ENCODE results near the gene DMGDH. TPM values are rescaled to one million over a fixed set of nuclear protein-coding genes. Genes with fewer than 3 reads are reported as not detected.

The DMGDH gene
- total RNA-seq, 2 donors from 2014 or later = 0.30 to 1.4 TPM

- TF ChIP-seq CTCF (IDR thresholded peaks at IDR 0.05) = no peak
- no peak overlapping the region for H3K4me3 ChIP-seq
- H3K9me3 ChIP-seq = no peaks in the 10 kb centered on the region
- no peak for DNase-seq
- no peak overlapping the region for H3K9ac ChIP-seq (ENCODE audit: low read depth in 2 of 2, low read length in 2 of 2)
- intact Hi-C loops (cut with DNase I) = no loop called here
- H3K27ac ChIP-seq = no peak overlapping the region
- no peaks in the 10 kb centered on the region for H3K4me1 ChIP-seq
- no peaks in the 10 kb centered on the region for H3K27me3 ChIP-seq
- H3K36me3 ChIP-seq = no peaks in the 10 kb centered on the region
These were observed 64.3 kb downstream of the DMGDH start for GRCh38 chr5:79005151-79005550.

GRCh38 chr5:79002374-79002773 lies 67.1 kb downstream of the DMGDH start:
- intact Hi-C loops (cut with DNase I) = no loop called here
- no peaks in the 10 kb centered on the region for H3K27me3 ChIP-seq

GRCh38 chr5:79001471-79001870 lies 68.0 kb downstream of the DMGDH start:
- Histone ChIP-seq H3K9ac (ENCODE audit: low read depth in 2 of 2, low read length in 2 of 2) (no peak overlapping the region), H3K4me3 (no peak overlapping the region), H3K4me1 (no peaks in the 10 kb centered on the region), H3K27ac (no peak overlapping the region), H3K36me3 (no peaks in the 10 kb centered on the region), H3K9me3 (no peaks in the 10 kb centered on the region), H3K27me3 (no peaks in the 10 kb centered on the region)
- DNase-seq = no peak
- TF ChIP-seq CTCF (IDR thresholded peaks at IDR 0.05) = no peak
- intact Hi-C loops (cut with DNase I) = no loop called here

More at GRCh38 chr5:79002374-79002773, 67.1 kb downstream of the DMGDH start:
- H3K4me1 ChIP-seq = no peaks in the 10 kb centered on the region
- no peaks in the 10 kb centered on the region for H3K9me3 ChIP-seq
- no peak for TF ChIP-seq CTCF (IDR thresholded peaks at IDR 0.05)
- DNase-seq = no peak
- H3K4me3 ChIP-seq = no peak overlapping the region
- H3K9ac ChIP-seq (ENCODE audit: low read depth in 2 of 2, low read length in 2 of 2) = no peak overlapping the region
- H3K27ac ChIP-seq = no peak overlapping the region
- H3K36me3 ChIP-seq = no peaks in the 10 kb centered on the region

GRCh38 chr5:78997090-78997489 lies 72.4 kb downstream of the DMGDH start:
- no peaks in the 10 kb centered on the region for H3K4me1 ChIP-seq
- TF ChIP-seq CTCF (IDR thresholded peaks at IDR 0.05) = no peak
- H3K27ac ChIP-seq = no peak overlapping the region
- H3K27me3 ChIP-seq = no peaks in the 10 kb centered on the region
- H3K9ac ChIP-seq (ENCODE audit: low read depth in 2 of 2, low read length in 2 of 2) = no peak overlapping the region
- intact Hi-C loops (cut with DNase I) = no loop called here
- no peaks in the 10 kb centered on the region for H3K9me3 ChIP-seq
- DNase-seq = no peak
- H3K4me3 ChIP-seq = no peak overlapping the region
- H3K36me3 ChIP-seq = no peaks in the 10 kb centered on the region

- Histone ChIP-seq H3K27ac (no peak overlapping the region), H3K9me3 (no peaks in the 10 kb centered on the region), H3K36me3 (no peaks in the 10 kb centered on the region), H3K27me3 (no peaks in the 10 kb centered on the region), H3K4me1 (no peaks in the 10 kb centered on the region), H3K9ac (ENCODE audit: low read depth in 2 of 2, low read length in 2 of 2) (no peak overlapping the region), H3K4me3 (no peak overlapping the region)
- no peak for DNase-seq
- intact Hi-C loops (cut with DNase I) = no loop called here
- TF ChIP-seq CTCF (IDR thresholded peaks at IDR 0.05) = no peak
These were observed 73.9 kb downstream of the DMGDH start for GRCh38 chr5:78995521-78996007.

Data from colonic mucosa (tissue), 4 donors.